GM06990 (cell line): ENCODE data around the gene MUC4.

Source experiments
- DNase-seq: peaks from one replicate; pipeline ENCODE4 v3.0.0-alpha.2; 2011; ENCODE audit not compliant: insufficient read length; ENCODE audit errors: extremely low read depth
- H3K27me3 ChIP-seq: replicated peaks from 2 replicates; pipeline ENCODE4 v1.6.0; 2011; ENCODE audit warnings: low read length; ENCODE audit not compliant: control insufficient read depth, insufficient read depth
- H3K36me3 ChIP-seq: 2 replicates; pipeline ENCODE4 v1.5.1; 2011; ENCODE audit warnings: low read length; ENCODE audit not compliant: control insufficient read depth, insufficient read depth
- H3K4me3 ChIP-seq: replicated peaks from 2 replicates; pipeline ENCODE4 v1.5.1; 2011; ENCODE audit warnings: low read depth, mild to moderate bottlenecking, control low read depth, low read length
- CTCF ChIP-seq: IDR thresholded peaks from 2 replicates; pipeline ENCODE4 v1.5.1; 2011; ENCODE audit warnings: low read length, control low read depth, mild to moderate bottlenecking, inconsistent platforms; ENCODE audit not compliant: insufficient read depth, poor library complexity, severe bottlenecking

The MUC4 gene

GRCh38 chr3:195761123-195761566 lies 50.6 kb downstream of the MUC4 start:
- no peak for TF ChIP-seq CTCF
- Histone ChIP-seq H3K4me3 (no peak overlapping the region), H3K27me3 (no peaks in the 10 kb centered on the region; the same call in none of the 2 replicates), H3K36me3 (no peaks in the 10 kb centered on the region)
- DNase-seq: no peak

DNA sequence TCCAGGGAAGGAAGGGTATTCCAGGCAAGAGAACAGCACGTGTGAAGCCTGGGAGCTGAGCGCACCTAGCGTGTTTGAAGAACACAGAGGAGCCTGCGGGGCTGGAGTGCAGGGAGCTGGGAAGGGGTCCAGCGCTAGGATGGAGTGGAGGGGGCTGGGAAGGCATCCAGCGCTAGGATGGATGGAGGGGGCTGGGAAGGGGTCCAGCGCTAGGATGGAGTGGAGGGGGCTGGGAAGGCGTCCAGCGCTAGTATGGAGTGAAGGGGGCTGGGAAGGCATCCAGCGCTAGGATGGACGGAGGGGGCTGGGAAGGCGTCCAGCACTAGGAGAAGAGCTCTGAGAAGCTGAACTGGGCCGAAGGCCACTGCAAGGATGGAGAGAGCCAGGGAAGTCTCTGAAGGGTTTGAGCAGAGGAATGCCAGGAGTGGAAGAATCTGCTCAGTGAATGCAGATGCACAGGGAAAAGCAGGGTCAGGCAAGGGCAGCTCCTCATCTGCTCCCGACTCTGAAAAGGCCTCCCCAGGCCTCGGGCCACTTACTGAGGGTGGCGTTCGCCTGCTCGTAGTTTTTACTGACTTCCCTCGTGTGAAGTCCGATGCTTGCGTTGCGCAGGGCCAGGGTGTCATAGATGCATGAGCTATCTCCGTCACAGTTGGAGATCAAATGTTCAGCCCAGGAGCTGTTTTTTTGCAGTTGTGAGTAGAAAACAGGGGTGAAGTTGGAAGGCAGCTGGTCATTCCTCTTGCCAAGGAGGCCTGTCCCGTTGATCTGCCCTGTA lies 51.2 kb downstream of the MUC4 start:
- TF ChIP-seq CTCF: no peak
- H3K36me3 ChIP-seq: no peaks in the 10 kb centered on the region
- DNase-seq: no peak
- H3K27me3 ChIP-seq: no peaks in the 10 kb centered on the region; the same call in none of the 2 replicates
- no peak overlapping the region for H3K4me3 ChIP-seq

DNA sequence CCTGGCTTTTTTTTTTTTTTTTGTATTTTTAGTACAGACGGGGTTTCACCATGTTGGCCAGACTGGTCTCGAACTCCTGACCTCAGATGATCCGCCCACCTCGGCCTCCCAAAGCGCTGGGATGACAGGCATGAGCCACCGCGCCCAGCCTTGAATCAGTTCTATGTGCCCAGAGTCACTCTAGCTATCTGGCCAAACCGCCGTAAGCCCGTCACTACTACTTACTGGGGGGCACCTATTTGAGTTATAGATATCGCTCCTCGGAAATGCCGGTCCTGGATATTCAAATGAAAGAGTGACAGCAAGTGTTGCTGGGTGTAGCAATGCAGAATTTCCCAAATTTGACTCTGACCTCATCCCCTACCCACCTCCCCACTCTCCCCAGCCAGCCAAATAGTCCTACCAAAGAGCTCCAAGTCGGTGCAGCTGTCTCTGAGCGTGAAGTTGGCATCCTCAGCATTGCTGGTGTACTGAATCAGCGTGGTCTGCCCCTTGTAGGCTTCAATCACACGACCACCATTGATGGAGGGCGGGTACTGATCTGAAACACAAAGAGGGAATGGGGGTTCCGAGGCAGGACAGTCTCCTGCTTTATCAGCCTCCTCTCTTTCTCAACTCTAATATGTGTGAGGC lies 52.9 kb downstream of the MUC4 start:
- H3K27me3 ChIP-seq: no peaks in the 10 kb centered on the region; the same call in none of the 2 replicates
- H3K4me3 ChIP-seq: no peak overlapping the region
- H3K36me3 ChIP-seq: no peaks in the 10 kb centered on the region
- no peak for DNase-seq
- no peak for TF ChIP-seq CTCF

- H3K36me3 ChIP-seq: no peaks in the 10 kb centered on the region
- no peak overlapping the region for H3K4me3 ChIP-seq
- no peak for TF ChIP-seq CTCF
- no peaks in the 10 kb centered on the region; the same call in none of the 2 replicates for H3K27me3 ChIP-seq
- DNase-seq: no peak
Observed at GRCh38 chr3:195757827-195758226, 53.9 kb downstream of the MUC4 start.

DNA sequence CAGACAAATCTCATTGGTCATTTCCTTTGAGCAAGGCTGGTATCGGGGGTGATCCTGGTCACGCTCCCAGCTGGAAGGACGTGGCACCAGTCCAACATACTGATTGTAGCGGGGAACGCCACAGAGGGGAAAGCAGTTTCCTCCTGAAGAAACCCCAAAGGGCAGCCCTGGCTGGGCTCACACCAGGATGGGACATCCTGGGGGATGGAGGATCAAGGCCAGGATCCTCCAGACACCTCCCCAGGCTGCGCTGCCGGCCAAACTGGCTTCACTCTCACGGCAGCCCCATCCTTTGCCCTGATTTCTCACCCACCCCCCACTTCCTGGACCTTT lies 54.3 kb downstream of the MUC4 start:
- DNase-seq: no peak
- no peaks in the 10 kb centered on the region; the same call in none of the 2 replicates for H3K27me3 ChIP-seq
- H3K4me3 ChIP-seq: no peak overlapping the region
- TF ChIP-seq CTCF: no peak
- no peaks in the 10 kb centered on the region for H3K36me3 ChIP-seq
